Breast epithelium (tissue), 4 donors: ENCODE measurements around the gene C8G. TPM values are rescaled to one million over a fixed set of nuclear protein-coding genes. Genes with fewer than 3 reads are reported as not detected.

Experiments
- DNase-seq, 2 donors: peaks; one replicate each; pipeline ENCODE4 v3.0.0-alpha.2; 2019; ENCODE audit warnings: low spot score in 2 of 2
- H3K27ac ChIP-seq, 2 donors: fragments of 200-600 bp; sonication (generic) in 1 of 2; one replicate each; pipeline ENCODE4 v1.5.1; 2016 to 2019; ENCODE audit warnings: mild to moderate bottlenecking in 1 of 2
- H3K27me3 ChIP-seq, 2 donors: fragments of 200-600 bp; sonication (generic) in 1 of 2; one replicate each; pipeline versions ENCODE4 v1.5.1 to v1.6.0; 2017 to 2019; ENCODE audit warnings: control low read depth in 1 of 2, mild to moderate bottlenecking in 1 of 2
- H3K36me3 ChIP-seq: fragments of 200-600 bp; one replicate; pipeline ENCODE4 v1.5.1; 2019
- H3K4me1 ChIP-seq, 2 donors: fragments of 200-600 bp; sonication (generic); one replicate each; pipeline ENCODE4 v1.5.1; 2016 to 2019; ENCODE audit warnings: control low read depth in 1 of 2
- H3K4me3 ChIP-seq, 3 donors: fragments of 200-600 bp; sonication (generic); 1 replicate in 2 of 3; 2 replicates in 1 of 3; pipeline ENCODE4 v1.5.1; 2016 to 2019; ENCODE audit warnings: mild to moderate bottlenecking in 3 of 3, moderate library complexity in 2 of 3
- H3K9me3 ChIP-seq, 2 donors: fragments of 200-600 bp; sonication (generic) in 1 of 2; one replicate each; pipeline ENCODE4 v1.5.1; 2016 to 2019; ENCODE audit warnings: control low read depth in 1 of 2
- POLR2A ChIP-seq: fragments of 450-650 bp; IDR thresholded peaks from one replicate; pipeline ENCODE4 v1.6.1; 2016; ENCODE audit warnings: antibody characterized with exemption, mild to moderate bottlenecking, moderate library complexity
- POLR2AphosphoS5 ChIP-seq, 3 donors: sonication (generic); formaldehyde crosslinking; IDR thresholded peaks; one replicate each; pipeline ENCODE4 v1.6.1; 2017; ENCODE audit warnings: antibody characterized with exemption in 3 of 3
- intact Hi-C: fragments of 100-400 bp; cut with DNase I; formaldehyde crosslinking; loops from one replicate; pipeline ENCODE4 v1.15.1; 2023; ENCODE audit warnings: low total_unique reads
- total RNA-seq, 3 donors: library from RNA; depleted of rRNA; stranded (reverse); fragments of >200 nt; gene quantifications; one replicate each; pipeline ENCODE4 v1.1.0, GENCODE V29; 2016
- TF ChIP-seq, protein P1 (sequence below), 3 donors: fragments of 450-650 bp; IDR thresholded peaks; one replicate each; pipeline ENCODE4 v1.5.1; 2016 to 2017; ENCODE audit warnings: antibody characterized with exemption in 3 of 3, mild to moderate bottlenecking in 3 of 3, moderate library complexity in 3 of 3

C8G gene
- total RNA-seq, 3 donors from 2014 or later, result not detected

DNA sequence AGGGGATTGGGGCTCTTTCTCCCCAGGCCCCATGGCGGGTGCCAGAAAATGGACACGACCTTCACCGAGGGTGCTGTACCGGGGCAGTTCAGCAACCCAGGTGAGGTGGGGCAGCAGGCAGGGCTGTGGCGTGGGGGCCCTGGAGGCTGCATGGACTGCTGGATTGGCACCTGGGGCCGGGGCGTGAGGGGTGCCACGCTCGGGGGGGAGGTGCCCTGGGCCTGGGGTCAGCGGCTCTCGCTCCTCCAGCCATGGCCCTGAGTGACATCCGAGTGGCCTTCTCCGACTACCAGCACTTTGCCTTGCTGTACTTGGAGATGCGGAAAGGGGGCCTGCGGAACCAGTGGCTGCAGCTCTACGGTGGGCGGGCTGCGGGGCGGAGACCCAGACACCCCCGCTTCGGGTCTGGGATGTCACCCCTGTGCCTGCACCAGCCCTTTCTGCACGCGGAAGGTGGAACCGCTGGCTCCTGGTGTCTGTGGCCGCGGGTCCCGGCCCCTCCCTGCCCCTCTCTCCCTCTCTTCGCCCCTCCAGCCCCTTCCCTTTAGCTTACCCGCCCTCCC, 39.5 kb downstream of the C8G start:
- H3K9me3 ChIP-seq, result no peaks in the 10 kb centered on the region
- intact Hi-C loops, result no loop called here
- no peak overlapping the region for H3K27ac ChIP-seq
- no peaks in the 10 kb centered on the region for H3K36me3 ChIP-seq
- DNase-seq, result no peak
- peak overlapping the region in 1 of 3 donors; percentile 2 for H3K4me3 ChIP-seq
- TF ChIP-seq POLR2A, result no peak
- TF ChIP-seq POLR2AphosphoS5 (IDR thresholded peaks at IDR 0.05), result no peak
- TF ChIP-seq, protein P1, sequence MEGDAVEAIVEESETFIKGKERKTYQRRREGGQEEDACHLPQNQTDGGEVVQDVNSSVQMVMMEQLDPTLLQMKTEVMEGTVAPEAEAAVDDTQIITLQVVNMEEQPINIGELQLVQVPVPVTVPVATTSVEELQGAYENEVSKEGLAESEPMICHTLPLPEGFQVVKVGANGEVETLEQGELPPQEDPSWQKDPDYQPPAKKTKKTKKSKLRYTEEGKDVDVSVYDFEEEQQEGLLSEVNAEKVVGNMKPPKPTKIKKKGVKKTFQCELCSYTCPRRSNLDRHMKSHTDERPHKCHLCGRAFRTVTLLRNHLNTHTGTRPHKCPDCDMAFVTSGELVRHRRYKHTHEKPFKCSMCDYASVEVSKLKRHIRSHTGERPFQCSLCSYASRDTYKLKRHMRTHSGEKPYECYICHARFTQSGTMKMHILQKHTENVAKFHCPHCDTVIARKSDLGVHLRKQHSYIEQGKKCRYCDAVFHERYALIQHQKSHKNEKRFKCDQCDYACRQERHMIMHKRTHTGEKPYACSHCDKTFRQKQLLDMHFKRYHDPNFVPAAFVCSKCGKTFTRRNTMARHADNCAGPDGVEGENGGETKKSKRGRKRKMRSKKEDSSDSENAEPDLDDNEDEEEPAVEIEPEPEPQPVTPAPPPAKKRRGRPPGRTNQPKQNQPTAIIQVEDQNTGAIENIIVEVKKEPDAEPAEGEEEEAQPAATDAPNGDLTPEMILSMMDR (IDR thresholded peaks at IDR 0.05), result no peak
- H3K4me1 ChIP-seq, result no peaks in the 10 kb centered on the region
- H3K27me3 ChIP-seq, result peaks cover 14 to 31% of the 10 kb centered on the region in 2 donors

DNA sequence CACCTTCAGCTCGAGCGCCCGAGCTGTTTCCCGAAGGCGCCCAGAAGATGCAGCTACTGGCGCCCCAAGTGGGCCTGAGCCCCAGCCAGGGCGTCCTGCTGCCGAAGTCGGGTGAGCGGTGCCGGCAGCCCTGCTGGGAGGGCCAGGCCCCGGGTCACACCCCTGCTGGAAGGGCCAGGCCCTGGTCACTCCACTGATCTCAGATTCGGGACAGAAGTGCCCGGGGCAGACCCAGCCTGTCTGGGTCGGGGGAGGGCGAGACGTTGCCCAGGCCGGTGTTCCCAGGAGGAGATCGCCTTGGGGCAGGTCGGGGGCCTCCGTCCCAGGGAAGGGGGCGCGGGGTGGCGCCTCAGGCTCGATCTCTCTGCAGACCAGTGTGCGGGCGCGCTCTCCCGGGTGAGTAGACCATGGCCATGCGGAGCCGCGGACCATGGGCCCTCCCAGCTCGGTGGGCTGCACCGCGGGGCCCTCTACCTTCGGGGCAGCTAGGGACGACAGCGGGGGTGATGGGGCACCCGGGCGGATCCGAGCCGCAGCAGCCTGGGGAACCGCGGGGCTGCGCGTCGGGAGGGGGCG, 40.1 kb downstream of the C8G start:
- Histone ChIP-seq H3K4me3 (peak overlapping the region in 2 of 3 donors; percentile 2 to 7), H3K36me3 (no peaks in the 10 kb centered on the region), H3K4me1 (no peaks in the 10 kb centered on the region), H3K27me3 (peaks cover 14 to 31% of the 10 kb centered on the region in 2 donors), H3K9me3 (no peaks in the 10 kb centered on the region), H3K27ac (no peak overlapping the region)
- no peak for TF ChIP-seq POLR2A
- TF ChIP-seq POLR2AphosphoS5 (IDR thresholded peaks at IDR 0.05), result no peak
- TF ChIP-seq, protein P1 (IDR thresholded peaks at IDR 0.05), result no peak
- intact Hi-C loops, result no loop called here
- DNase-seq, result no peak

DNA sequence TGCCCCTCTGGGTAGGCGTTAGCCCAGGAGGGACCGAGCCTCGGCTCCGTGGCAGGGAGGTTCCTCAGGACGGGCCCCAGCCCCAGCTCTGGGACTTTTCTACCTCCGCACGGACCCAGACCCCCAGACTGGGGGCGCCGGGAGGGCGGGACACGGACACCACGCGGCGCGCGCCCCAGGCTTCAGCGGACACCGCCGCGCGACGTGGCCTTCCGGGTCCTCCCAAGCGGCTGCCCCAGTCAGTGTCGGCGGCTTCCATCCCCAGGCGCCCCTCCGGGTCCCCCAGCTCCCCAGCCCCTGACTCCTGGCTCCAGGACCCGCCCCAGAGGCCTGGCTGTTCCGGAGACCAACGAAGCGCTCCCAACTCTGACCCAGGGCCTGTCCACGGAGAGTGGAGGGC, 40.8 kb downstream of the C8G start:
- Histone ChIP-seq H3K9me3 (no peaks in the 10 kb centered on the region), H3K4me1 (no peaks in the 10 kb centered on the region), H3K27ac (no peak overlapping the region), H3K36me3 (no peaks in the 10 kb centered on the region), H3K27me3 (peaks cover 14 to 31% of the 10 kb centered on the region in 2 donors), H3K4me3 (no peak overlapping the region)
- TF ChIP-seq POLR2AphosphoS5 (IDR thresholded peaks at IDR 0.05) (no peak), POLR2A (no peak)
- TF ChIP-seq, protein P1 (IDR thresholded peaks at IDR 0.05), result no peak
- intact Hi-C loops, result no loop called here
- DNase-seq, result no peak

DNA sequence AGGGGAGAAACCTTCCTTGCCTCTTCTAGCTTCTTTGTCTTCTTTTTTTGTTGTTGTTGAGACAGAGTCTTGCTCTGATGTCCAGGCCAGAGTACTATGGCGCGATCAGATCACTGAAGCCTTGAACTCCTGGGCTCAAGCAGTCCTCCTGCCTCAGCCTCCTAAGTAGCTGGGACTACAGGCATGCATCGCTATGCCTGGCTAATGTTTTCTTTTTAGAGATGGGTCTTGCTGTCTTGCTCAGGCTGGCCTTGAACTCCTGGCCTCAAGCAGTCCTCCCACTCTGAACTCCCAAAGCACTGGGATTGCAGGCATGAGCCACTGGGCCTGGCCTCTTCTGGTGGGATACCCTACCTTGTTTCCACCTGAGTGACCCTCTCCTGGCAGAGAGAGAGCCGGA, 43.8 kb downstream of the C8G start:
- H3K27me3 ChIP-seq, result peaks cover 14 to 22% of the 10 kb centered on the region in 2 donors
- H3K9me3 ChIP-seq, result no peaks in the 10 kb centered on the region
- H3K36me3 ChIP-seq, result no peaks in the 10 kb centered on the region
- no peak overlapping the region for H3K27ac ChIP-seq
- no peak for TF ChIP-seq POLR2AphosphoS5 (IDR thresholded peaks at IDR 0.05)
- TF ChIP-seq, protein P1 (IDR thresholded peaks at IDR 0.05), result no peak
- TF ChIP-seq POLR2A, result no peak
- no peak for DNase-seq
- no peak overlapping the region for H3K4me3 ChIP-seq
- intact Hi-C loops, result no loop called here
- H3K4me1 ChIP-seq, result peaks cover 4 to 9% of the 10 kb centered on the region in 2 donors

DNA sequence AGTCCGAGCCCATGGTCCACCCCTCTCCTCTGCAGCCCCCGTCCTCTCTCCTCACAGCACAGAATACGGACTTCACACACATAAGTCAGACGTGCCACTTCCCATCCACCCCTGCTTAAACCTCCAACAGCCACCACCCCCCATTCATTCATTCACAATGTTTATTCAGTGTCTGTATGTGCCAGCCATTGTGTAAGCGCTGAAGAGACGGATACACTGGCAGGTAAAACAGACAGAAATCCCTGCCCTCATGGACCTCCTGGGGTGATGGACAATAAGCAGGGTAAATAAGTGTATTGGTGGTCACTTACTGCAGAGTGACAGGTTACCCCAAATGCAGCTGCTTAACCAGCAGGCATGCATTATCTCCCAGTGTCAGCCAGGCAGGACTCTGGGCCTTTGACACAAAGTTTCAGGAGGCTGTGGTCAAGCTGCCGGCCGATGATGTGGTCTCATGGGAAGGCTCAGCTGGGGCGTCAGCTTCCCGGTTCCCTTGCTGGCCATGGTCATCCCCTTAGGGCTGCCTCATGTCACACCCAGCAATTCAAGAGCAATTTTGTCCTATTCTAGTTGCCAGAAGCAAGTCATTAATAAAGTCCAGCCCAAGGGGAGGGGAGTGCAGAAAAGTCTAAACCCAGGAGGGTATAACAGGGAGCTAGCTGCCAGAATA, 45.3 kb downstream of the C8G start:
- Histone ChIP-seq H3K4me1 (peaks cover 4 to 12% of the 10 kb centered on the region in 2 donors), H3K27ac (no peak overlapping the region), H3K27me3 (peaks cover 5 to 8% of the 10 kb centered on the region in 2 donors), H3K9me3 (no peaks in the 10 kb centered on the region), H3K4me3 (no peak overlapping the region), H3K36me3 (no peaks in the 10 kb centered on the region)
- intact Hi-C loops, result no loop called here
- DNase-seq, result no peak
- TF ChIP-seq, protein P1 (IDR thresholded peaks at IDR 0.05), result no peak
- no peak for TF ChIP-seq POLR2AphosphoS5 (IDR thresholded peaks at IDR 0.05)
- no peak for TF ChIP-seq POLR2A
